Endothelial cell of umbilical vein (primary cell): ENCODE results near the gene ITGA5. TPM values are rescaled to one million over a fixed set of nuclear protein-coding genes. Genes with fewer than 3 reads are reported as not detected.

ENCODE experiments used
- BruUV-seq: library from RNA; stranded (reverse); fragments of 400-500 nt; replicated peaks from 2 replicates; lab custom pipeline; 2021; lab: Mats Ljungman, UMichigan
- CTCF ChIA-PET: fragments of 300-600, 350-600 bp; sonication (Branson Sonifier 250); formaldehyde crosslinking; loops from one replicate; lab custom pipeline; 2021; ENCODE audit warnings: antibody characterized with exemption, inconsistent platforms; lab: Charles Lee
- POLR2A ChIA-PET: fragments of 300-600, 350-600 bp; sonication (Branson Sonifier 250); formaldehyde crosslinking; loops from one replicate; lab custom pipeline; 2021; ENCODE audit warnings: antibody characterized with exemption, inconsistent platforms; lab: Charles Lee
- DNase-seq: peaks from one replicate; pipeline ENCODE4 v3.0.0-alpha.2; 2011; ENCODE audit warnings: low read depth, low spot score
- FAIRE-seq: peaks from 2 replicates; lab custom pipeline; 2011; peaks lifted over from hg19 to GRCh38; lab: Jason Lieb, UNC
- H2AFZ ChIP-seq: 2 replicates; pipeline ENCODE4 v1.6.0; 2012; ENCODE audit warnings: low read depth, low read length, control low read depth, inconsistent platforms
- H3K27ac ChIP-seq: 2 replicates; pipeline ENCODE4 v1.5.1; 2011; ENCODE audit warnings: low read depth, mild to moderate bottlenecking, control low read depth, low read length, moderate library complexity; ENCODE audit not compliant: insufficient read depth
- H3K27me3 ChIP-seq, 2 experiments: 2 replicates each; pipeline versions ENCODE4 v1.6.0 to v1.6.1; 2011; ENCODE audit warnings: low read length in 2 of 2, mixed read lengths in 1 of 2; ENCODE audit not compliant: control insufficient read depth in 2 of 2, insufficient read depth in 2 of 2
- H3K36me3 ChIP-seq, 2 experiments: 2 replicates in 1 of 2; 3 replicates in 1 of 2; pipeline ENCODE4 v1.5.1; 2011; ENCODE audit warnings: low read length in 2 of 2, mild to moderate bottlenecking in 1 of 2, moderate library complexity in 1 of 2; ENCODE audit not compliant: control insufficient read depth in 2 of 2, insufficient read depth in 2 of 2; ENCODE audit errors: extremely low read depth in 1 of 2
- H3K4me1 ChIP-seq: 3 replicates; pipeline ENCODE4 v1.5.1; 2011; ENCODE audit warnings: mild to moderate bottlenecking, low read length; ENCODE audit not compliant: control insufficient read depth, insufficient read depth; ENCODE audit errors: extremely low read depth
- H3K4me2 ChIP-seq: 2 replicates; pipeline ENCODE4 v1.6.1; 2011; ENCODE audit warnings: low read length, control low read depth, mixed read lengths; ENCODE audit not compliant: insufficient read depth
- H3K4me3 ChIP-seq, 3 experiments: fragments of 200-600 bp in 1 of 3; sonication (generic), shearing (Covaris generic) in 1 of 3; replicated peaks in 1 of 3; 2 replicates each; pipeline ENCODE4 v1.5.1; 2011 to 2016; ENCODE audit warnings: control low read depth in 3 of 3, low read length in 3 of 3, mild to moderate bottlenecking in 2 of 3, inconsistent platforms in 1 of 3, low read depth in 1 of 3, moderate library complexity in 1 of 3; ENCODE audit not compliant: insufficient read depth in 1 of 3
- H3K79me2 ChIP-seq: 2 replicates; pipeline ENCODE4 v1.6.0; 2012; ENCODE audit warnings: low read length, inconsistent platforms; ENCODE audit not compliant: control insufficient read depth, insufficient read depth
- H3K9ac ChIP-seq: replicated peaks from 2 replicates; pipeline ENCODE3; 2011; ENCODE audit warnings: low read length, control low read depth; ENCODE audit not compliant: insufficient read depth; ENCODE audit errors: extremely low read depth
- H3K9me1 ChIP-seq: replicated peaks from 3 replicates; pipeline ENCODE4 v1.6.0; 2011; ENCODE audit warnings: mild to moderate bottlenecking, low read length; ENCODE audit not compliant: control insufficient read depth, insufficient read depth; ENCODE audit errors: extremely low read depth
- H3K9me3 ChIP-seq: replicated peaks from 2 replicates; pipeline ENCODE4 v1.5.1; 2012; ENCODE audit warnings: low read length, inconsistent platforms; ENCODE audit not compliant: control insufficient read depth, insufficient read depth
- H4K20me1 ChIP-seq: replicated peaks from 2 replicates; pipeline ENCODE3; 2011; ENCODE audit warnings: mild to moderate bottlenecking, low read length; ENCODE audit not compliant: control insufficient read depth, insufficient read depth; ENCODE audit errors: extremely low read depth
- CTCF ChIP-seq, 2 donors: IDR thresholded peaks; 1 replicate in 1 of 2; 2 replicates in 1 of 2; pipeline ENCODE4 v1.5.1; 2011; ENCODE audit warnings: low read length in 2 of 2, mild to moderate bottlenecking in 2 of 2, moderate library complexity in 2 of 2, control low read depth in 1 of 2, inconsistent platforms in 1 of 2, low read depth in 1 of 2; ENCODE audit not compliant: insufficient read depth in 1 of 2; ENCODE audit errors: extremely low read depth in 1 of 2
- GATA2 ChIP-seq: IDR thresholded peaks from 2 replicates; pipeline ENCODE4 v1.7.0; 2011; ENCODE audit warnings: low read depth, mild to moderate bottlenecking, moderate library complexity, mixed read lengths, low read length; ENCODE audit not compliant: insufficient read length, insufficient read depth
- JUN ChIP-seq: IDR thresholded peaks from 2 replicates; pipeline ENCODE4 v1.6.1; 2011; ENCODE audit warnings: borderline replicate concordance, low read depth; ENCODE audit not compliant: insufficient read length, insufficient read depth
- dilution Hi-C: fragments of 300-500 bp; cut with MboI; formaldehyde crosslinking; loops from one replicate; pipeline ENCODE4 v1.15.0; 2019; ENCODE audit warnings: low sequenced_read_pairs; ENCODE audit not compliant: extremely low pct_ligation_motif_present
- intact Hi-C: fragments of 100-400 bp; cut with micrococcal nuclease; formaldehyde crosslinking; loops from one replicate; pipeline ENCODE4 v1.10.0; 2022
- polyA plus RNA-seq, 4 experiments: library from polyadenylated mRNA; depleted of rRNA in 3 of 4; stranded (reverse) in 3 of 4; unstranded in 1 of 4; fragments of >200 nt; gene quantifications; 2 replicates each; pipeline versions ENCODE4 v1.2.1 to v1.2.3, GENCODE V29; 2011 to 2012; ENCODE audit warnings: missing spikeins in 1 of 4
- total RNA-seq: library from RNA; stranded (reverse); gene quantifications from 2 replicates; pipeline ENCODE4 v1.2.3, GENCODE V29; 2021

ITGA5 gene
- total and polyA plus RNA-seq, 2 donors (not counting 3 experiments of a cell fraction or from before 2014, with no cell fraction given), result 657 to 938 TPM

- Histone ChIP-seq H3K79me2 (no peaks in the 10 kb centered on the region), H3K36me3 (peaks cover 0 to under 1% of the 10 kb centered on the region in 2 experiments), H3K27ac (no peak overlapping the region), H3K9ac (no peak overlapping the region), H3K9me3 (no peaks in the 10 kb centered on the region), H3K4me3 (no peak overlapping the region), H3K9me1 (no peaks in the 10 kb centered on the region), H3K4me1 (no peaks in the 10 kb centered on the region), H3K27me3 (no peaks in the 10 kb centered on the region), H4K20me1 (no peaks in the 10 kb centered on the region), H3K4me2 (no peak overlapping the region), H2AFZ (no peak overlapping the region)
- intact Hi-C loops, result no loop called here
- POLR2A ChIA-PET, result interaction anchor here (0.7 kb wide), 1 partner anchor 12 kb away, joined by 3 read pairs; no protein-coding TSS in a partner anchor
- DNase-seq (no peak), FAIRE-seq (no peak)
- CTCF ChIA-PET, result interaction anchor here (0.6 to 3.0 kb wide), 7 partner anchors 9 to 358 kb away, joined by 3 to 15 read pairs (median 4); no protein-coding TSS in a partner anchor
- no peak for TF ChIP-seq JUN
- TF ChIP-seq CTCF (IDR thresholded peaks at IDR 0.05; ENCODE audit: extremely low read depth in 1 of 2, insufficient read depth in 1 of 2, low read depth in 1 of 2, low read length in 2 of 2), result no peak
- no peak for TF ChIP-seq GATA2
- dilution Hi-C loops, result no loop called here
- no TSS peak for BruUV-seq
Observed at GRCh38 chr12:54388237-54389133, 30.6 kb downstream of the ITGA5 start.
